ENCODE measurements around the gene KCNJ13.
"Not testable (repeated sequence)": the region's sequence is repeated elsewhere in the genome, so short reads cannot be mapped to it uniquely, and the experiment has no call there.

Gene KCNJ13

GRCh38 chr2:232741294-232741693, 35.1 kb downstream of the KCNJ13 start:
- in situ Hi-C loops (cut with MboI; ENCODE audit: low pct_unique_long_range_greater_than_20kb, low sequenced_read_pairs, unreplicated experiment) = no loop called here
- no peak for TF ChIP-seq CTCF (IDR thresholded peaks at IDR 0.05; ENCODE audit: extremely low read depth, insufficient read depth, missing control alignments)
- no peak for DNase-seq (ENCODE audit: low spot score)

- in situ Hi-C loops (cut with MboI; ENCODE audit: low pct_unique_long_range_greater_than_20kb, low sequenced_read_pairs, unreplicated experiment) = no loop called here
- TF ChIP-seq CTCF (IDR thresholded peaks at IDR 0.05; ENCODE audit: extremely low read depth, insufficient read depth, missing control alignments) = no peak
- DNase-seq (ENCODE audit: low spot score) = no peak
Measured at GRCh38 chr2:232731470-232731869, 44.9 kb downstream of the KCNJ13 start.

GRCh38 chr2:232728785-232729184, 47.6 kb downstream of the KCNJ13 start:
- in situ Hi-C loops (cut with MboI; ENCODE audit: low pct_unique_long_range_greater_than_20kb, low sequenced_read_pairs, unreplicated experiment) = no loop called here
- DNase-seq (ENCODE audit: low spot score) = no peak
- no peak for TF ChIP-seq CTCF (IDR thresholded peaks at IDR 0.05; ENCODE audit: extremely low read depth, insufficient read depth, missing control alignments)

GRCh38 chr2:232723027-232723426, 53.3 kb downstream of the KCNJ13 start:
- in situ Hi-C loops (cut with MboI; ENCODE audit: low pct_unique_long_range_greater_than_20kb, low sequenced_read_pairs, unreplicated experiment) = no loop called here
- no peak for TF ChIP-seq CTCF (IDR thresholded peaks at IDR 0.05; ENCODE audit: extremely low read depth, insufficient read depth, missing control alignments)
- DNase-seq (ENCODE audit: low spot score) = no peak

- in situ Hi-C loops (cut with MboI; ENCODE audit: low pct_unique_long_range_greater_than_20kb, low sequenced_read_pairs, unreplicated experiment) = no loop called here
- no peak for TF ChIP-seq CTCF (IDR thresholded peaks at IDR 0.05; ENCODE audit: extremely low read depth, insufficient read depth, missing control alignments)
- no peak for DNase-seq (ENCODE audit: low spot score)
Measured at GRCh38 chr2:232721882-232722281, 54.5 kb downstream of the KCNJ13 start.

GRCh38 chr2:232721261-232721660, 55.1 kb downstream of the KCNJ13 start:
- in situ Hi-C loops (cut with MboI; ENCODE audit: low pct_unique_long_range_greater_than_20kb, low sequenced_read_pairs, unreplicated experiment) = no loop called here
- no peak for DNase-seq (ENCODE audit: low spot score)
- TF ChIP-seq CTCF (IDR thresholded peaks at IDR 0.05; ENCODE audit: extremely low read depth, insufficient read depth, missing control alignments) = no peak

- DNase-seq (ENCODE audit: low spot score); in situ Hi-C loops (cut with MboI; ENCODE audit: low pct_unique_long_range_greater_than_20kb, low sequenced_read_pairs, unreplicated experiment): not testable (repeated sequence)
Measured at GRCh38 chr2:232720056-232720455, 56.3 kb downstream of the KCNJ13 start.
